Globus pallidus (tissue), 1 donor: ENCODE measurements around the gene ADCY2.
A peak's percentile ranks its signal among the peaks of the same experiment; 100 is the strongest.

ENCODE experiments used
- DNase-seq: peaks from one replicate; pipeline ENCODE4 v3.0.0-alpha.2; 2015; ENCODE audit warnings: low spot score

ADCY2 gene

GRCh38 chr5:7515284-7515914 lies 119.5 kb downstream of the ADCY2 start:
- DNase-seq, result no peak

GRCh38 chr5:7516253-7516652 lies 120.3 kb downstream of the ADCY2 start:
- DNase-seq, result no peak

- DNase-seq, result no peak
These were observed 121.1 kb downstream of the ADCY2 start for GRCh38 chr5:7517006-7517405.

DNA sequence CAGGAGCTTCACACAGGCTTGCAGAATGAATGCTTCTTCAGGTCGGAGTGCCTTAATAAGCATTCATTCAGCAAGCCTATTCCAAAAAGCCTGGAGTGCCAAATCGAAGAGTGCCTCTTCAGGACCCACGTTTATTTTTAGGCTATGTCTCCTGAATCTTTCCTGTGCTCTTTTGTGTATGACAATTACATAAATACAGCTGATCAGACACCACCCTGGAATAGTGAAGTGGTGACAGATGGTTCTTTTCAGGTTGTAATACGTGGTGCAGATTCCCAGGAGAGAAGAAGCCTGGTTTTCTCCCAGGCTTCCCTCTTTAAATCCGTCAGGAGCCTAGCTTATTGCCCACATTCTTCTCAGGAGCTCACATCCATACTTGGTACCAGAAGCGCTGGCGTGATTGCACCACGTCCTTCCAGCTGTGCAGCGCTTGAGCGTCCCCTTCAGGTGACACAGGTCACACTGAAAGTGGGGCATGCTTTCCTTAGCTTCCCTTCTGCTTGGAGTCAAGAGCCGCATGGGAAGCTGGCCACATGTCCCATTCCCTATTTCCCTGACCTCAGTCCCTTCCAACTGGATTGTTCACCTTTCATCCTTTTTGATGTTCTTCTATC lies 123.1 kb downstream of the ADCY2 start:
- DNase-seq, result no peak

DNA sequence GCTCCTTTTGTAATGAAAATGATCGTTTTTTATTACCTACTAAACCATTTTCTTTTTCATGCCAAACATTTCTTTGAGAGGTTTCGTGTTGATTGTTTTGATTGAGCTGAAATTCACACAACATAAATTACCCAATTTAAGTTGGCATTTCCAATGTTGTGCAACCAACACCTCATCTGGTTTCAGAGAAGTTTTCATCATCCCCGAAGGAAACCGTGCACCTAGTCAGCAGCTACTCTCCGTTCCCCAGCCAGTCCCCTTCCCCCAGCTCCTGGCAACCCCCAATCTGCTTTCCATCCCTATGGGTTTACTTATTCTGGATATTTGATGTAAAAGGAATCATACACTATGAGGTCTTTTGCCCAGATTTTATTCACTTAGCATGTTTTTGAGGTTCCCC lies 123.6 kb downstream of the ADCY2 start:
- DNase-seq, result no peak

- DNase-seq, result no peak
These were observed 133.9 kb downstream of the ADCY2 start for GRCh38 chr5:7529880-7530279.

- no peak for DNase-seq
These were observed 138.0 kb downstream of the ADCY2 start for GRCh38 chr5:7533941-7534340.

GRCh38 chr5:7534505-7534904 lies 138.6 kb downstream of the ADCY2 start:
- DNase-seq, result no peak

DNA sequence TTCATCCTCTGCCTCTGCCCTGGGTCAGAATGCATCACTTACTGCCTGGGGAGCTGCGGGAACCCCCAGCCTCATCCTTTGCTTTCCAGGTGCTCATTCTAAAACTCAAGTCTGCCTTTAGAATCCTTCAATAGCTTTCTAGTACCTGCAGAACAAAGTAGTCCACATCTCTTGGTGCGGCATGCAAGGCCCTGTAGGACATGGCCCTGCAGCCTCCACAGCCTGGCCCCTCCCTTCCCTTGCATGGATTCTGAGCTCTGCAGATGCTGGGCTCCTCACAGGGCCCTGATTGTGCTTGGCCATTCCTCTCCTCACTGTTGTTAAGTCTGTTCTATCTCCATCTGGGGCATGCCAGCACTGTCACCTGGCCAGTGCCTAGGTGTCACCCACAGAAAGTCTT lies 141.6 kb downstream of the ADCY2 start:
- DNase-seq, result no peak

DNA sequence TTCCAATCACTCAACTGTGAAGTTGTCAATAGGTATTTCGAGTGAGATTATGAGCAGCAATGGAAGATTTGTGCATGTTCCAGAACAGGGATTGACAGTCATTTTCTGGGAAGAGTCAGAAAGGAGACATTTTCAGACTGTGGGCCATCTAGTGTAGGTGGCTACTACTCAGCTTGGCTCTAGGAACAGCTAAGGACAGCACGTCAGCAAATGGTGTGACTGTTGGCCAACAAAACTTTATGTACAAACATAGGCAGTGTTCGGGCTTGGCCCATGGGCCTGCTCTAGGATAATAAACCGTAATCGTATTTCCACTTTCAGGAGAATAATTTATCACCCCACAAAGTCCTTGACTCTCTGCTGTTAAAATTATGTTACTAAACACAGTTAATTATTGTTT lies 143.6 kb downstream of the ADCY2 start:
- no peak for DNase-seq

- no peak for DNase-seq
These were observed 145.0 kb downstream of the ADCY2 start for GRCh38 chr5:7540736-7541485.

DNA sequence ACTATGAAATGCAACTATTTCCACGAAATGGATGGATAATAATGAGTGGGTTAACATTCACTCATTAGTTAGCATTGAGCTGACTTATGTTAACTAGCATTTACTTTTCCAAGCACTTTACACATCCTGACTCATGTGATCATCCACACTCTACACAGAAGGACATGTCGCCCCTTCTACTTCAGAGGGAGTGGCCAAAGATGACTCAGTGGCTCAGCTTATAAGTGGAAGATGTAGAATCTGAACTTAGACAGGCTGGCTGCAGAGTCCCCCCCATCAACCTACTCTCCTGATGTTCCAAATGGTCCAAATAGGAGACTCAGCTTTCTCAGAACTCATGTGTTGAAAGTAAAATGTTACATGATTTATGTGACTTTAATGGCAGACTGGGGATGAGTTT lies 146.0 kb downstream of the ADCY2 start:
- no peak for DNase-seq

DNA sequence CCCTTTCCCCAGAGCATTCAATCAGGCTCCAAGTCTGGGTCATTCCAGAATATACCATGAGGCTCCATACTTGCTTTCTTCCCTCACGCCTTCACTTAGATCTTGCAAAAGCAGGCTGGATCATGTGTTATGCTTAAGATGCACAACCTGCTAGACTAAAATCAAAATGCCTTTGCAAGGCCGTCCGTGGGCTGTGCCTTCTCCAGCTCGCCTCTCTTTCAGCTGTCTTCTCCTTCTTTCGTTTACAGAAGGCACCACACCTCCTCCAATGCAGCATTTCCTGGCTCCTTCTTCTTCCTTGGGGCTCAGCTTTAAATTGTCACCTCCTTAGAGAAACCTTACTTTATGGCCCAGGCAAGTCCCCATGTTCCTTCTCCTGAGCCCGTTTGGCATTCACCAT lies 150.6 kb downstream of the ADCY2 start:
- no peak for DNase-seq

- no peak for DNase-seq
These were observed 152.7 kb downstream of the ADCY2 start for GRCh38 chr5:7548596-7548995.

- DNase-seq, result no peak
These were observed 169.6 kb downstream of the ADCY2 start for GRCh38 chr5:7565559-7565958.

- peak; percentile 63 for DNase-seq
These were observed 180.2 kb downstream of the ADCY2 start for GRCh38 chr5:7576023-7576715.

GRCh38 chr5:7577381-7577780 lies 181.4 kb downstream of the ADCY2 start:
- DNase-seq, result no peak

GRCh38 chr5:7578071-7578470 lies 182.1 kb downstream of the ADCY2 start:
- DNase-seq, result no peak

DNA sequence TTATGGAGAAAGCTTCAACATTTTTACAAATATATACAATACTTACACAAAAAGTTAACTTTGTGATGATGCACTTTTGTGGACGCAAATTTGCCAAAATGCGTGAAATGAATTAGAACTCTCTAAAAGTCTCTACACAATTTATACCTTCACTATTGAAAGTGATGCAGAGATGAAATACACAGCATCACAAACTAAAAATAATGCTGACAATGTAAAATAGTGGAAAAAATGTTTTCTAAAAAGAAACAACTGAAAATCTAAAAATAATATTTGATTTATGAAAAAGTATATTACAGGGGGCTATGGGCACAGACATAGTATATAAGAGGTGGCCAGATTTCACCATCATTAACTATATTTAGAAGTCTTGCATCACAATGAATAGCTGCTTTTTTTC lies 188.8 kb downstream of the ADCY2 start:
- DNase-seq, result no peak

- no peak for DNase-seq
These were observed 189.9 kb downstream of the ADCY2 start for GRCh38 chr5:7585807-7586206.

GRCh38 chr5:7586480-7586879 lies 190.5 kb downstream of the ADCY2 start:
- no peak for DNase-seq

DNA sequence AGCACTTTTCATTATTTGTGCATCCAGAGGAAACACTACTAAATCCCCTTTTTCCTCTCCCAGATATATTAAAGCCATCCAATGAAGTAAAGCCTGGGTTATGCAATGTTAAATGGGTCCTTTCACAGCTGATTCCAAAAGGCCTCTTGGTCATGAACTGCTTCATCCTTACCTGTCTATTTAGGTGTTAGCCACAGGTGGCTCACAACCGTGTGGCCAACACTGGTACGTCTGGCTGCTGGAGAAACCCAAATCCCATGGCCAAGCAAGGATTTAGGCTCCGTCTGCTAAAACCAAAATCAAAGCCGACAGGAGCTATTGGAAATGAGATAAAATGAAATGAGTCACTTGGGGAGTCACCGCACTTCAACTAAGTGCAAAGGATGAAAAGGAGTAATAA lies 193.9 kb downstream of the ADCY2 start:
- no peak for DNase-seq

GRCh38 chr5:7592910-7593309 lies 197.0 kb downstream of the ADCY2 start:
- no peak for DNase-seq
